Measurements from ENCODE around the gene ARRDC3.

DNA sequence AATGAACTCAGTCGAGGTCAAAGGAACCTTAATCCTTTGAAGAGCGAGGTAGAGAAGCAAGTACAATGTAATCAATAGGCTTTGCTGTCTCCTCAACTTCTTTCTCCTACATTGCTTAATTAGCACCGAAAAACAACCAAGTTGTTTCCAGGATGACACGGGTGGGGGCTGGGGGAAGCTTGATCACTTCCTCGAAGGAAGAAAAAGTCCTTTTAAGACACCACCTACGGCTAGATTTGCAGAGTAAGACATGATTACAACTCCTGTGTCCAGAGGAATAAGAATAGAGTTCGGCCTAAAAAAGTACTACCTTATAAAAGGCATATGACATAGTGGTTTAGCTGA, 811 bp upstream of the ARRDC3 start:
- TF ChIP-seq, protein P1, sequence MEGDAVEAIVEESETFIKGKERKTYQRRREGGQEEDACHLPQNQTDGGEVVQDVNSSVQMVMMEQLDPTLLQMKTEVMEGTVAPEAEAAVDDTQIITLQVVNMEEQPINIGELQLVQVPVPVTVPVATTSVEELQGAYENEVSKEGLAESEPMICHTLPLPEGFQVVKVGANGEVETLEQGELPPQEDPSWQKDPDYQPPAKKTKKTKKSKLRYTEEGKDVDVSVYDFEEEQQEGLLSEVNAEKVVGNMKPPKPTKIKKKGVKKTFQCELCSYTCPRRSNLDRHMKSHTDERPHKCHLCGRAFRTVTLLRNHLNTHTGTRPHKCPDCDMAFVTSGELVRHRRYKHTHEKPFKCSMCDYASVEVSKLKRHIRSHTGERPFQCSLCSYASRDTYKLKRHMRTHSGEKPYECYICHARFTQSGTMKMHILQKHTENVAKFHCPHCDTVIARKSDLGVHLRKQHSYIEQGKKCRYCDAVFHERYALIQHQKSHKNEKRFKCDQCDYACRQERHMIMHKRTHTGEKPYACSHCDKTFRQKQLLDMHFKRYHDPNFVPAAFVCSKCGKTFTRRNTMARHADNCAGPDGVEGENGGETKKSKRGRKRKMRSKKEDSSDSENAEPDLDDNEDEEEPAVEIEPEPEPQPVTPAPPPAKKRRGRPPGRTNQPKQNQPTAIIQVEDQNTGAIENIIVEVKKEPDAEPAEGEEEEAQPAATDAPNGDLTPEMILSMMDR (IDR thresholded peaks at IDR 0.05) = no peak
- TF ChIP-seq POLR2A (IDR thresholded peaks at IDR 0.05) = no peak

Data from heart left ventricle (tissue), 13 donors.